Measurements from ENCODE around the gene ANO8.

The ANO8 gene

DNA sequence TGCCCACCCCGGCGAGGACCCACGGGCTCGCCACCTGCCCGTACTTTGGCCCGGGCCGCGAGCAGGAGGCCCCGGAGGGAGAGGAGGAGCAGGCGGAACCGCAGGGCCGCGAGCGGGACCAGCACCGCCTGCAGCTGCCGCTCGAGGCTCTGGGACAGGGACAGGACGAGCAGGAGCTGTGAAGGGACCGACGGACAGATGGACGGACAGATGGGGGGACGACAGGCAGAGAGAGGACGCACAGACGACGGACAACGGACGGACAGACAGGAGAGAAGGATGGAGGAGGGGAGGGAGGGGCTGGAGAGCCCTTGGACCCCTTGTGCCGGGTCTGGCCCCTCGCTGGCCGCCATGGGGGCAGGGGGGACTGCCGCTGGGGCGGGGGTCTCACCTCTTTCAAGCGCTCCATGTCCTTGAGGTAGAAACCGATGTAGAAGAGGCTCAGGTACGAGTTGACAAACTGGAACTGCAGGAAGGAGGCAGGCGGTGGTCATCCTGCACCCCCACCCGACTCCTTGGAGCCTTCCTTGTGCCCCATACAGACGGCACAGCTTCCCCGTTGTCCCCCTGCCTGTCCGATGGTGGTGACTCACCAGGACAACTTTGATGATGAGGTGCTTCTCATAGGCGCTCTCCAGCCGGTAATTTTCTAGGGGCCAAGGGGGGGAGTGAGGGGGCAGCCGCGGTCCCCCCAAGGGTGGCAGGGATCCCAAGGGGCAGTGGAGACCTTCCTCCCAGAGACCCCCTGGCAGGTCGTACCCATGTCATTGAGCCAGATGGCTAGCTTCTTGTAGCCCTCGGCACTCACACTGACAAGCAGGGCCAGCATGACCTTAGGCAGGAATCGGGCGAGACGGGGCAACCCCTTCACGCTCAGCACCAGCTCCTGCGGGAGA, 5.0 kb downstream of the ANO8 start:
- in situ Hi-C loops (cut with MboI; ENCODE audit: low sequenced_read_pairs, unreplicated experiment): no loop called here
- DNase-seq (ENCODE audit: low spot score): no peak

DNA sequence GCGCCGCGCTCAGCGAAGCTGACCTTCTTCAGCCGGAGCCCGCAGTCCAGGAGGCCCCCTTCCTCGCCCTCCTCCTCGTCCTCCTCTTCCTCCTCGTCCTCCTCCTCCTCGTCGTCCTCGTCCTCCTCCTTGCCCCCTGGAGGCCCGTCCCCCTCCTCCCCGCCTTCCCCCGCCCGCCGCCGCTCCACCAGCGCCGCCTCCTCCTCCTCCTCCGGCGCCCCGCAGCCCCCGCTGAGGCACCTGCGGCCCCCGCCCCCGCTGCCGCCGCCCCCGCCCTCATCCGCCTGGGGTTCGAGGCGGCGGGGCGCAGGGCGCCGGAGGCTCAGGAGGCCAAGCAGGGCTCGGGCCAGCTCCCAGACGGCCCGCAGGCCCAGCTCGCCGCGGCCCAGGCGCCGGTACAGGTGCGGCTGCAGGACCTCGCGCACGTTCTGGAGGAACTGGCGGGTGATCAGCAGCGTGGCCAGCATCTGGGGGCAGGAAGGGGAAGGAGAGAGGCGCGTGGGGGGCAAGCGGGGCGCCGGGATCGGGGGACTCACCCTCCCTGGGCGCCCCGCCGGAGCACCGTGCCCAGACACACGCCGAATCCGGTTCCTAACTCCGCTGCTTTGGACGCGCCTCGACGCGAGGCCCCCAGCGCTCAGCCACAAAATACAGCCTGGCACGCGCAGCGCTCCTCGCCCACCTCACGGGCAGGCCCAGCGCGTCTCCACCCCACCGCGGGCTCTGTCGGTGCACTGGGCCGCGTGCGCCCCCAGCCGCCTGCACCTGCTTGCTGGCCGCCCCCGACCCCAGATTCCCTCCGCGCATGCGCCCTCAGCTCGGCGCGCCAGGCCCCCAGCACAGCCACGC, 5.9 kb downstream of the ANO8 start:
- peak; percentile 66 for DNase-seq (ENCODE audit: low spot score)
- TF ChIP-seq, protein P1, sequence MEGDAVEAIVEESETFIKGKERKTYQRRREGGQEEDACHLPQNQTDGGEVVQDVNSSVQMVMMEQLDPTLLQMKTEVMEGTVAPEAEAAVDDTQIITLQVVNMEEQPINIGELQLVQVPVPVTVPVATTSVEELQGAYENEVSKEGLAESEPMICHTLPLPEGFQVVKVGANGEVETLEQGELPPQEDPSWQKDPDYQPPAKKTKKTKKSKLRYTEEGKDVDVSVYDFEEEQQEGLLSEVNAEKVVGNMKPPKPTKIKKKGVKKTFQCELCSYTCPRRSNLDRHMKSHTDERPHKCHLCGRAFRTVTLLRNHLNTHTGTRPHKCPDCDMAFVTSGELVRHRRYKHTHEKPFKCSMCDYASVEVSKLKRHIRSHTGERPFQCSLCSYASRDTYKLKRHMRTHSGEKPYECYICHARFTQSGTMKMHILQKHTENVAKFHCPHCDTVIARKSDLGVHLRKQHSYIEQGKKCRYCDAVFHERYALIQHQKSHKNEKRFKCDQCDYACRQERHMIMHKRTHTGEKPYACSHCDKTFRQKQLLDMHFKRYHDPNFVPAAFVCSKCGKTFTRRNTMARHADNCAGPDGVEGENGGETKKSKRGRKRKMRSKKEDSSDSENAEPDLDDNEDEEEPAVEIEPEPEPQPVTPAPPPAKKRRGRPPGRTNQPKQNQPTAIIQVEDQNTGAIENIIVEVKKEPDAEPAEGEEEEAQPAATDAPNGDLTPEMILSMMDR (IDR thresholded peaks at IDR 0.05; ENCODE audit: borderline replicate concordance, control extremely low read depth, extremely low read depth, insufficient read depth, missing control alignments): no peak
- in situ Hi-C loops (cut with MboI; ENCODE audit: low sequenced_read_pairs, unreplicated experiment): no loop called here

More for the DNA sequence above, 5.0 kb downstream of the ANO8 start:
- TF ChIP-seq, protein P1 (IDR thresholded peaks at IDR 0.05; ENCODE audit: borderline replicate concordance, control extremely low read depth, extremely low read depth, insufficient read depth, missing control alignments): no peak

DNA sequence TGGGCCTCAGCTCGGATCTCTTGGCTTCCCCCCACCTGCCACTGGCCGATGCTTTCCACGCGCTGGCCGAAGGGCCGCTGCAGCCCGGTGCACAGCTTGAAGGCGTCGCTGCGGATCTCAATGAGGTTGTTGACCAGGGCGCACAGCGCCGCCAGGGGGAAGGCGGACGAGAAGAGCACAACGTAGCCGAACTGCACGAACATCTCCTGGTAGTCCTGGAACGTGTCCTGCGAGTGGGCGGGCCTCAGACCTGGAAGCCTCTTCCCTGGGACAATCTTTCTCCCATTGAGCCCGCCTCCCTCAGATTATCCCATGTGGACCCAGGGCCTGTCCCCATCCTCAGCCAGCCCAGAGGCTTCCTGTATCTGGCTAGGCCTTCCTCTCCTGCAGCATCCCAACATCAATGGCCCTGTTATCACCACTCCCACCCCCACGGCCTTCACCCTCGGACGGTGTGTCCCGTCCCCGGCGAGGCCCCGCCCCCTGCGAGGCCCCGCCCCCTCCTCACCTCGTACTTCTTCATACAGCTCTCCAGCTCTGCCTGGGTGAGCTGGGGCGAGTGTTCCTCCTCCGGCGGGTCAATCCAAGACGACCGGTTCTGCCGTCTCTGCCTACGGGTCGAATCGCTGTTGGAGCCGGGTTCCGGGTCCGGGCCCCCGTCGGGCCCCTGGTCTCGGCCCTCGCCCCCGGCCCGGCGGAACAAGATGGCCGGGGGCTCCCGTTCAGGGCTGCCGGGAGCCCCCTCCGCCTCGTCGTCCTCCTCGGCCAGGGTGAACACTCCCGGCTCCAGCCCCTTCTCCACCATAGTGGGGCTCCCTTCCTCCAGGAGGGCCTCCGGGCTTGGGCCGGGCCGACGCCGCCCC, 6.8 kb downstream of the ANO8 start:
- in situ Hi-C loops (cut with MboI; ENCODE audit: low sequenced_read_pairs, unreplicated experiment): no loop called here
- DNase-seq (ENCODE audit: low spot score): peak; percentile 87
- TF ChIP-seq, protein P1 (IDR thresholded peaks at IDR 0.05; ENCODE audit: borderline replicate concordance, control extremely low read depth, extremely low read depth, insufficient read depth, missing control alignments): no peak

DNA sequence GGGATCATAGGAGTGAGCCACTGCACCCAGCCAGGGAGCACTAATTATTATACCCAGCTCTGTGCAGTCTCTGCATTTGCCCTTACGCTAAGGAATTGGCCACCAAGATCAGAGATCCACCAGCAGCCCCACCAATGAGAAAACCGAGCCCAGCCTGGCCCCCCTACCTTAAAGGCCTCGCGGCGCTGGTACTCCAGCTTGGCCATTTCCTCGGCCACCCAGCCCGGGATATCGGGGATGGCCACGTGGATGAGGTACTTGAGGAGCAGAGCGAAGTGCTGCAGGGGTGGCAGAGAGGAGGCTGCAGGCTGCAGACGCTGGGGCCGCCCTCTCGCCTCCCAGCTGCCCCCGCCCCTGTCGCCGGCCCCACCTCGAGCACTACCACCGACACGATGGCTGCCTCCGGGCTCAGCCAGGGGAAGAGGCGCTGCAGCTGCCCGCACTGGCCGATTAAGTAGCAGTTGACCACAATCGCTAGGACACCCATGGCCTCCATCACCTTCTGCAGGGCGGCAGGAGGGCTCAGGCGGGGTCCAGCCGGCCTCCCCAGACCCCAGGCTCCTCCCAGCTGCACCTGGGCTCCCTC, 7.5 kb downstream of the ANO8 start:
- in situ Hi-C loops (cut with MboI; ENCODE audit: low sequenced_read_pairs, unreplicated experiment): no loop called here
- DNase-seq (ENCODE audit: low spot score): no peak
- TF ChIP-seq, protein P1 (IDR thresholded peaks at IDR 0.05; ENCODE audit: borderline replicate concordance, control extremely low read depth, extremely low read depth, insufficient read depth, missing control alignments): no peak

DNA sequence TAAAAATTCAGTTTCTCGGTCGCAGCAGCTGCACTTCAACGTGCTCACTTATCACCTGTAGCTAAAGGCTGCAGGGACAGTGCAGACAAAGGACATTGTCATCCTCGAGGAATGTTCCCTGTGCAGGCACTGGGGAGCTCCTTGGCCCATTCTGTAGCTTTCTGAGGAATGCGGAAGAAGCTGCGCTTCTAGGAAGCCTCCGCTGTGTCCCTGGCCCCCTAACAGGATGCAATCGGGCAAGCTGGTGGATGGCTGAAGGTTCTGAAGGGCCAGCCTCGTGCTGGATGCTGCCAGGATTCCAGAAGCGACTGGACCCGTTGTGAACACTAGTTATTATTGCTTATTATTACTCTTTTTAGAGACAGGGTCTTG, 8.1 kb downstream of the ANO8 start:
- in situ Hi-C loops (cut with MboI; ENCODE audit: low sequenced_read_pairs, unreplicated experiment): no loop called here
- TF ChIP-seq, protein P1 (IDR thresholded peaks at IDR 0.05; ENCODE audit: borderline replicate concordance, control extremely low read depth, extremely low read depth, insufficient read depth, missing control alignments): no peak
- DNase-seq (ENCODE audit: low spot score): no peak
